Measurements from ENCODE around the gene JDP2. TPM values are rescaled to one million over a fixed set of nuclear protein-coding genes. Genes with fewer than 3 reads are reported as not detected.

Gene JDP2
- total and polyA plus RNA-seq, 2 of the 4 experiments (the other 2 are of a cell fraction): 35.7 to 38.4 TPM

- Histone ChIP-seq H3K27ac (ENCODE audit: insufficient read depth, low read length) (peak overlapping the region; percentile 66; the same call in 1 of the 2 replicates), H2BK15ac (ENCODE audit: low read depth, low read length) (no peak overlapping the region), H2AK5ac (ENCODE audit: low read depth, low read length) (peak overlapping the region; percentile 5; the same call in 1 of the 2 replicates), H3K27me3 (ENCODE audit: control insufficient read depth, insufficient read depth, low read length) (no peaks in the 10 kb centered on the region), H4K5ac (ENCODE audit: low read depth, low read length) (peak overlapping the region; percentile 3), H2BK5ac (ENCODE audit: low read depth, low read length, poor library complexity, severe bottlenecking) (peak overlapping the region; percentile 40), H3K4me1 (ENCODE audit: control insufficient read depth, insufficient read depth, low read length) (peaks cover 24% of the 10 kb centered on the region), H3K79me1 (ENCODE audit: low read depth in 1 of 2, low read length in 2 of 2) (peaks cover 51 to 93% of the 10 kb centered on the region in 2 experiments), H2BK20ac (ENCODE audit: low read depth, low read length) (no peak overlapping the region), H3K9me3 (ENCODE audit: control insufficient read depth, insufficient read depth, low read length) (no peaks in the 10 kb centered on the region), H3K14ac (replicated peaks; ENCODE audit: low read depth, low read length) (peak overlapping the region; percentile 67), H3K18ac (ENCODE audit: low read depth, low read length) (peak overlapping the region; percentile 75), H2AK9ac (replicated peaks; ENCODE audit: low read depth, low read length, poor library complexity) (peak overlapping the region; percentile 22), H3K4me2 (ENCODE audit: low read depth, low read length) (peak overlapping the region; percentile 33), H3K9me1 (ENCODE audit: insufficient read depth, low read length) (peaks cover 40% of the 10 kb centered on the region), H3K9ac (ENCODE audit: low read depth, low read length) (peak overlapping the region; percentile 30; the same call in 1 of the 2 replicates), H4K8ac (ENCODE audit: low read depth in 2 of 2, low read length in 2 of 2) (peak overlapping the region; percentile 32 to 34; a peak in 2 of 4 replicates), H3K36me3 (ENCODE audit: control insufficient read depth, insufficient read depth, low read length) (peaks cover 73% of the 10 kb centered on the region), H4K91ac (ENCODE audit: insufficient read depth, low read depth, low read length) (no peak overlapping the region), H4K20me1 (ENCODE audit: insufficient read depth, low read length) (peaks cover 93% of the 10 kb centered on the region), H3K4me3 (ENCODE audit: insufficient read depth, low read depth, low read length) (no peak overlapping the region), H2AFZ (replicated peaks; ENCODE audit: low read length, poor library complexity) (peak overlapping the region; percentile 5), H3K4ac (ENCODE audit: low read depth, low read length) (peak overlapping the region; percentile 42), H2BK120ac (ENCODE audit: low read depth, low read length) (no peak overlapping the region), H3K23ac (ENCODE audit: low read depth, low read length) (peak overlapping the region; percentile 65), H3K56ac (ENCODE audit: extremely low read depth, insufficient read depth, low read length) (no peak overlapping the region)
- intact Hi-C loops (cut with micrococcal nuclease) (no loop called here), dilution Hi-C loops (cut with HindIII; ENCODE audit: low sequenced_read_pairs, unreplicated experiment) (no loop called here), in situ Hi-C loops (cut with MboI; ENCODE audit: low sequenced_read_pairs) (no loop called here)
- ATAC-seq (ENCODE audit: low read depth): peak; percentile 87
- 0 out of 2 replicates have a peak, but pooled peaks have one; percentile 4 for TF ChIP-seq FOS (IDR thresholded peaks at IDR 0.05; ENCODE audit: low read depth, low read length)
- TF ChIP-seq MAZ (IDR thresholded peaks at IDR 0.05; ENCODE audit: borderline replicate concordance, low read depth, low read length): no peak
- peak; percentile 59 for TF ChIP-seq CEBPB (IDR thresholded peaks at IDR 0.05; ENCODE audit: low read depth, low read length)
- no peak for TF ChIP-seq RCOR1 (IDR thresholded peaks at IDR 0.05; ENCODE audit: insufficient replicate concordance, low read length)
- no peak for TF ChIP-seq CTCF (conservative IDR thresholded peaks at IDR 0.05; ENCODE audit: low read depth, low read length)
- TF ChIP-seq MAFK (IDR thresholded peaks at IDR 0.05; ENCODE audit: low read depth, low read length): peak; percentile 52; the same call in 1 of the 2 replicates
- TF ChIP-seq RAD21 (IDR thresholded peaks at IDR 0.05; ENCODE audit: low read length): 0 out of 2 replicates have a peak, but pooled peaks have one; percentile 8
- no peak for TF ChIP-seq RFX5 (IDR thresholded peaks at IDR 0.05; ENCODE audit: low read depth, low read length)
- TF ChIP-seq POLR2A (IDR thresholded peaks at IDR 0.05; ENCODE audit: low read depth, low read length): no peak
- TF ChIP-seq SMC3 (IDR thresholded peaks at IDR 0.05; ENCODE audit: low read depth, low read length): no peak
- peak; percentile 59; the same call in 1 of the 2 replicates for TF ChIP-seq MXI1 (IDR thresholded peaks at IDR 0.05; ENCODE audit: borderline replicate concordance, low read depth, low read length)
- no peak for TF ChIP-seq CHD1 (IDR thresholded peaks at IDR 0.05; ENCODE audit: low read depth, low read length)
- 0 out of 2 replicates have a peak, but pooled peaks have one; percentile 12 for TF ChIP-seq USF2 (IDR thresholded peaks at IDR 0.05; ENCODE audit: low read depth, low read length)
- ChIA-PET POLR2A (ENCODE audit: unreplicated experiment) (interaction anchor here (0.5 kb wide), 1 partner anchor 11 kb away, joined by 6 read pairs; no protein-coding TSS in a partner anchor), CTCF (interaction anchor here (0.8 kb wide), 1 partner anchor 131 kb away, joined by 3 read pairs; no protein-coding TSS in a partner anchor)
- no TSS peak for BruUV-seq (replicated peaks)
- DNase-seq: peak; percentile 94
- no CpG with 5 or more reads among the region's 14 CpGs for WGBS, 2 experiments (ENCODE audit: extremely low coverage in 2 of 2, insufficient read length in 1 of 2)
These were observed 13.1 kb downstream of the JDP2 start for GRCh38 chr14:75440733-75441477.
